Stomach (tissue), 9 donors: ENCODE data around the gene HTRA3. TPM values are rescaled to one million over a fixed set of nuclear protein-coding genes. Genes with fewer than 3 reads are reported as not detected.

Experiments
- DNase-seq, 2 donors: peaks; one replicate each; pipeline versions ENCODE4 v3.0.0 to v3.0.0-alpha.2; 2013 to 2019
- H3K27ac ChIP-seq, 5 donors: fragments of 200-600 bp in 4 of 5; sonication (generic) in 4 of 5; one replicate each; pipeline ENCODE4 v1.5.1; 2013 to 2019; ENCODE audit warnings: mild to moderate bottlenecking in 1 of 5, moderate library complexity in 1 of 5
- H3K27me3 ChIP-seq, 3 donors: fragments of 200-600 bp; sonication (generic); one replicate each; pipeline ENCODE4 v1.5.1; 2017 to 2019; ENCODE audit warnings: mixed run types in 1 of 3
- H3K36me3 ChIP-seq, 4 donors: fragments of 200-600 bp; sonication (generic); 1 replicate in 3 of 4; 2 replicates in 1 of 4; pipeline ENCODE4 v1.5.1; 2016 to 2019
- H3K4me1 ChIP-seq, 4 donors: fragments of 200-600 bp; sonication (generic); one replicate each; pipeline ENCODE4 v1.5.1; 2016 to 2019
- H3K4me3 ChIP-seq, 4 donors: fragments of 200-600 bp; sonication (generic) in 3 of 4; one replicate each; pipeline ENCODE4 v1.5.1; 2016 to 2019; ENCODE audit warnings: mild to moderate bottlenecking in 1 of 4
- H3K9me3 ChIP-seq, 4 donors: fragments of 200-600 bp; sonication (generic); one replicate each; pipeline ENCODE4 v1.5.1; 2016 to 2019
- EP300 ChIP-seq: sonication (generic); formaldehyde crosslinking; IDR thresholded peaks from one replicate; pipeline ENCODE4 v1.6.1; 2017; ENCODE audit warnings: antibody characterized with exemption
- POLR2A ChIP-seq, 4 donors: fragments of 450-650 bp; IDR thresholded peaks; one replicate each; pipeline ENCODE4 v1.6.1; 2016; ENCODE audit warnings: antibody characterized with exemption in 4 of 4, control low read depth in 2 of 4, mild to moderate bottlenecking in 1 of 4, moderate library complexity in 1 of 4
- POLR2AphosphoS5 ChIP-seq, 3 donors: sonication (generic); formaldehyde crosslinking; IDR thresholded peaks; one replicate each; pipeline ENCODE4 v1.6.1; 2016; ENCODE audit warnings: antibody characterized with exemption in 3 of 3
- WGBS, 5 donors: extraction: QIAGEN DNeasy Blood & Tissue Kit in 3 of 5; methylation state at CpG; one replicate each; pipeline versions ENCODE4 v1.1.5 to v1.1.7; 2013 to 2018; 5-methylcytosine and 5-hydroxymethylcytosine counted together
- intact Hi-C: fragments of 100-400 bp; cut with DNase I; formaldehyde crosslinking; loops from one replicate; pipeline ENCODE4 v1.15.1; 2023; ENCODE audit warnings: low total_unique reads
- polyA plus RNA-seq, 3 donors: library from polyadenylated mRNA; stranded (reverse); fragments of 200-250 nt; gene quantifications; one replicate each; pipeline ENCODE4 v1.2.3, GENCODE V29; 2013
- total RNA-seq, 5 donors: library from RNA; depleted of rRNA; stranded (reverse); fragments of >200 nt; gene quantifications; one replicate each; pipeline versions ENCODE4 v1.1.0 to v1.2.3, GENCODE V29; 2014 to 2016
- TF ChIP-seq, protein P1 (sequence below), 7 experiments: fragments of 450-650 bp in 4 of 7; fragments of 200-600 bp in 3 of 7; sonication (generic) in 3 of 7; IDR thresholded peaks; one replicate each; pipeline ENCODE4 v1.5.1; 2016 to 2019; ENCODE audit warnings: antibody characterized with exemption in 7 of 7, control low read depth in 2 of 7, mild to moderate bottlenecking in 1 of 7
- donor health status: healthy with polysubstance abuse.
- donor health status: Bipolar disorder and iron deficiency.
- donor health status: healthy.

The HTRA3 gene
- total and polyA plus RNA-seq, 8 donors: 6.6 to 26.8 (median 15.9) TPM

DNA sequence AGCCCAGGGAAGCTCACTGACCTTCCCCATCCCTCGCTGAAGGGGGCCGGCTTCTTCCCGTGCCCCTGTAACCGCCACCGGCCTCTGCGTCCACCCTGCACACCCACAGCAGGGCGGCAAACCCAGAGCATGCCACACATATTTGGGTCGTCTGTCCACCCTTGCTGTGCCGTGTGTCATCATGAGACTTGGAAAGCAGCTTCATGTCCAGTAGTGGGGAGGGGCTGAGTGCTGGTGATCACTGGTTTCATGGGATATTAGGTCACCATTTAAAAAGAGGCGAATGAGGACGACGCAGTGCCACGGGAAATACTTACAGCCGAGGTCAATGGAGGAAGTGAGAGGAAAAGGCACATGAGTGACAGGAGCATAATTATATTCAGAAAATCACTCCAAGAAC is 74.8 kb downstream of the HTRA3 start:
- Histone ChIP-seq H3K36me3 (no peaks in the 10 kb centered on the region), H3K27ac (no peak overlapping the region), H3K9me3 (no peaks in the 10 kb centered on the region), H3K4me1 (peaks cover 7 to 47% (median 18%) of the 10 kb centered on the region in 4 donors), H3K27me3 (no peaks in the 10 kb centered on the region), H3K4me3 (no peak overlapping the region)
- WGBS, 5 donors: 70 to 88% (median 81%) methylated on average over 14 of the region's 14 CpGs
- TF ChIP-seq POLR2A (IDR thresholded peaks at IDR 0.05) (no peak), POLR2AphosphoS5 (IDR thresholded peaks at IDR 0.05) (no peak)
- TF ChIP-seq, protein P1, sequence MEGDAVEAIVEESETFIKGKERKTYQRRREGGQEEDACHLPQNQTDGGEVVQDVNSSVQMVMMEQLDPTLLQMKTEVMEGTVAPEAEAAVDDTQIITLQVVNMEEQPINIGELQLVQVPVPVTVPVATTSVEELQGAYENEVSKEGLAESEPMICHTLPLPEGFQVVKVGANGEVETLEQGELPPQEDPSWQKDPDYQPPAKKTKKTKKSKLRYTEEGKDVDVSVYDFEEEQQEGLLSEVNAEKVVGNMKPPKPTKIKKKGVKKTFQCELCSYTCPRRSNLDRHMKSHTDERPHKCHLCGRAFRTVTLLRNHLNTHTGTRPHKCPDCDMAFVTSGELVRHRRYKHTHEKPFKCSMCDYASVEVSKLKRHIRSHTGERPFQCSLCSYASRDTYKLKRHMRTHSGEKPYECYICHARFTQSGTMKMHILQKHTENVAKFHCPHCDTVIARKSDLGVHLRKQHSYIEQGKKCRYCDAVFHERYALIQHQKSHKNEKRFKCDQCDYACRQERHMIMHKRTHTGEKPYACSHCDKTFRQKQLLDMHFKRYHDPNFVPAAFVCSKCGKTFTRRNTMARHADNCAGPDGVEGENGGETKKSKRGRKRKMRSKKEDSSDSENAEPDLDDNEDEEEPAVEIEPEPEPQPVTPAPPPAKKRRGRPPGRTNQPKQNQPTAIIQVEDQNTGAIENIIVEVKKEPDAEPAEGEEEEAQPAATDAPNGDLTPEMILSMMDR (IDR thresholded peaks at IDR 0.05): no peak
- intact Hi-C loops: no loop called here
- peak in 1 of 2 donors; percentile 23 for DNase-seq

DNA sequence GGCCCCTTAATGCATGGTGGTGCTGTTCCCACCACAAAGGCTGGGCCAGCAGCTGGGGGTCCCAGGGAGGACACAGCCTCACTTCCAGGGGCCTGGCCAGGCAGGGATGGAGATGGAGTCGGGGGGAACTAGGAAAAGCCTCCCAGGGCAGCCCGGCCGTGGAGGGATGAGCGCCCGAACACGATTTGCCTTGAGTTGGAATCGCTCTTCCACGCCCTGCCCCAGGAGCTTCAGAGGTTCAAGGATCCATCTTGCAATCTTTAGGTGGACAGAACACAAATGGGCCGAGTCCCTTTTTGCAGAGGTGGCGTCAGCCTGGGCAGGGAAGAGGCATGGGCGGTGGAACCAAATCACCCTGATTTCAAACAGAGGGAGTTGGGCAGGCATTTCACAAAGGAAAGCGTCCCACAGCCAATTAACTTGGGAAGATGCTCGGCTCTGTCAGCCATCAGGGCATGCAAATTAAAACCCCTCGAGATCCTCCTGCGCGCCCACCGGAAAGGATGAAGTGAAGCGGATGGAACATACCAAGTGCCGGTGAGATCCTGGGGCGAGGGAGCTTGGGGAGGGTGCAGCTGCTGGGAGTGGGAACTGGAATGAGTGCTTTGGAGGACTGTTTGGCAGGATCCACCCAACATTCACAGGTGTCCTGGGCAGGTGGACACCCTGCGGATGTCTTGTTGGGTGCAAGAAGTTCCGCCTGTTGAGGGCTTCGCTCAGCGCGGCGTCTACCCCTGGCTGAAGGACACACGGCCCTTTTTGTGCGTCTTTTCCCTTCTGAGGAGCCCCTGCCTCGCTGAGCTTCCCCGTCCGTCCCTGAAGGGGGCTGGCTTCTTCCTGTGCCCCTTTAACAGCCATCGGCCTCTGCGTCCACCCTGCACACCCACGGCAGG is 75.7 kb downstream of the HTRA3 start:
- H3K4me1 ChIP-seq: peaks cover 7 to 43% (median 18%) of the 10 kb centered on the region in 4 donors
- intact Hi-C loops: no loop called here
- H3K27me3 ChIP-seq: no peaks in the 10 kb centered on the region
- H3K27ac ChIP-seq: no peak overlapping the region
- H3K9me3 ChIP-seq: no peaks in the 10 kb centered on the region
- peak in 1 of 2 donors; percentile 13 for DNase-seq
- no peaks in the 10 kb centered on the region for H3K36me3 ChIP-seq
- TF ChIP-seq POLR2A (IDR thresholded peaks at IDR 0.05): no peak
- TF ChIP-seq POLR2AphosphoS5 (IDR thresholded peaks at IDR 0.05): no peak
- no peak for TF ChIP-seq EP300
- 90 to 94% (median 93%) methylated on average over 33 to 34 of the region's 34 CpGs for WGBS, 5 donors
- H3K4me3 ChIP-seq: no peak overlapping the region

DNA sequence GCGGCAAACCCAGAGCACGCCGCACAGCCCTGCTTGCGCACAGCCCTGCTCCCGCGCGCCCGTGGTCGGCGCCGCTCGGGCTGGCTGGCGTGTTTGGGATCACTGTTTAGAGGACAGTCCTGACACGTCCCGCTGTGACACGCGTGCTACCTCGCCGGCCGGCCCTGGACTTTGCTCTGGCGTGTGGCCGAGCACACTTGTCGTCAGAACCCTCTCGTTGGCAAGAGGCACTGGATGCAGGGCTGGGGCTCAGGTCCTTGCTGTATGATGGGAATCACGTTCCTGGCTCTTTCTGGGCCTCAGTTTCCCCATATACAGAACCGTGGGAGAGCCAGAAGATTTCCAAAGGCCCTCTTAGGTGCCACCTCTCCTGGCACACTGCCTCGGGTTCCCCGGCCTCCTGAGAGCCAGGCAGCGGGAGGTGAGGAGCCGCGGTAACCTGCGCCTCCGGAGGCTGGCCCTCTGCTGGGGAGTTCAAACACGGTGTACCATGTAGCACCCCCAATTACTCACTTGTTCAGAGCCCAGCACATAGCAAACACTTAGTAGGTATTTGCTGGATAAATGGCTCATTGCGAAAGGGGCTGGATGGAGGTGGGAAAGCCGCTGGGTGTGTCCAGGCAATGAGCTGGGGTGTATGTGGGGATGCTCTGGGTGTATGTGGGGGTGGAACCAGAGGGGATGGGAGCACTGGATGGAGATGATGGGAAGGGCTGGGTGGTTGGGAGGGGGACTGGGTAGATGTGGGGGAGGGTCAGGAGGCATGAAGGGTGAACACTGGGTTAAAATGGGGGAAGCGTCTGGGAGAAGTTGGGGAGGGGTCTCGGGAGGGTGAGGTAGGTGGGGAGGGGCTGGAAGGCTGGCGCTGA is 76.6 kb downstream of the HTRA3 start:
- peaks cover 5 to 38% (median 13%) of the 10 kb centered on the region in 4 donors for H3K4me1 ChIP-seq
- no peaks in the 10 kb centered on the region for H3K9me3 ChIP-seq
- H3K36me3 ChIP-seq: no peaks in the 10 kb centered on the region
- H3K27ac ChIP-seq: no peak overlapping the region
- TF ChIP-seq POLR2A (IDR thresholded peaks at IDR 0.05): no peak
- TF ChIP-seq, protein P1 (IDR thresholded peaks at IDR 0.05): no peak
- TF ChIP-seq POLR2AphosphoS5 (IDR thresholded peaks at IDR 0.05): no peak
- no peak for TF ChIP-seq EP300
- DNase-seq: peak in 1 of 2 donors; percentile 17
- WGBS, 5 donors: 82 to 88% (median 85%) methylated on average over 33 to 39 of the region's 39 CpGs
- no peaks in the 10 kb centered on the region for H3K27me3 ChIP-seq
- intact Hi-C loops: no loop called here
- H3K4me3 ChIP-seq: no peak overlapping the region

DNA sequence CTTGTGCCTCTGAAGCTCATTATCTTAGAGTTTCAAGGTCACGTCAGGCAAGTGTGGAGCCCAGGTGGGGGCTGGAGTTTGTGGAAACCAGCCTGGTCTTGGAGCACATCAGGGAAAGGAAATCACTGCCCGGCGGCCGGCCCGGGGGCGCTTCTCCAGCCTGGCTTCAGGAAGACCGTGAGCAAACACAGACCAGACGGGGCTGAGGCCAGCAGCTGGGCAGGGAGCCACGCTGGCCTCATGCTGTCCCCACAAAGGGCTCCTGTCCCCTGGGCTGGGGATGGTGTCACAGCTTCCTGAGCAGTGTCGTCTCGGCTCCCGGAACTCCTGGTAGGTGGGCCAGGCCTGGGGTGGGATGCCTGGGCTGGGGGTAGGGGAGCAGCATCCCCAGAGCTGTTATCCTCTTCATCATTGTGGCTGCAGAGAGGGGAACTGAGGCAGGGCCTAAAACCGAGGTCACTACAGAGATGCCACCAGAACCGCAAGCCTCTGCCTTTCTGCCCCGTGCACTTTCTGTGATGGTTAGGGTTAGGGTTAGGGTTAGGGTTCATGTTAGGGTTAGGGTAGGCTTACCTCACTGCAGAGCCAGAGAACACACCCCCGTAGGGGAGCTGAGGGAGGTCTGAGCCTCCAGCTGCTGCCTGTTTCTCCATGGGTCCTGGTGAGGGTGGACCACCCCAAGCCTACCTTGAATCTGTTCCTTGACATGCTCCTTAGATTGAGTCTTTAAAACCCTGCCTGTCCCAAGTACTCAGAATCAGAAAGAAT is 77.5 kb downstream of the HTRA3 start:
- TF ChIP-seq, protein P1 (IDR thresholded peaks at IDR 0.05): no peak
- no peak for TF ChIP-seq EP300
- TF ChIP-seq POLR2AphosphoS5 (IDR thresholded peaks at IDR 0.05): no peak
- TF ChIP-seq POLR2A (IDR thresholded peaks at IDR 0.05): no peak
- 32 to 63% (median 49%) methylated on average over 11 to 16 of the region's 16 CpGs for WGBS, 5 donors

More for the DNA sequence above, 77.5 kb downstream of the HTRA3 start:
- H3K4me3 ChIP-seq: no peak overlapping the region
- no peak overlapping the region for H3K27ac ChIP-seq
- no peaks in the 10 kb centered on the region for H3K27me3 ChIP-seq
- H3K4me1 ChIP-seq: peaks cover 0 to 38% (median 15%) of the 10 kb centered on the region in 4 donors
- DNase-seq: peak; percentile 24 to 45
- no peaks in the 10 kb centered on the region for H3K9me3 ChIP-seq
- intact Hi-C loops: no loop called here
- H3K36me3 ChIP-seq: no peaks in the 10 kb centered on the region
